Breast epithelium (tissue), 4 donors: Measurements from ENCODE around the gene MYO1H. TPM values are rescaled to one million over a fixed set of nuclear protein-coding genes. Genes with fewer than 3 reads are reported as not detected.

Experiments used
- DNase-seq, 2 donors: peaks; one replicate each; pipeline ENCODE4 v3.0.0-alpha.2; 2019; ENCODE audit warnings: low spot score in 2 of 2
- H3K27ac ChIP-seq, 2 donors: fragments of 200-600 bp; sonication (generic) in 1 of 2; one replicate each; pipeline ENCODE4 v1.5.1; 2016 to 2019; ENCODE audit warnings: mild to moderate bottlenecking in 1 of 2
- H3K27me3 ChIP-seq, 2 donors: fragments of 200-600 bp; sonication (generic) in 1 of 2; one replicate each; pipeline versions ENCODE4 v1.5.1 to v1.6.0; 2017 to 2019; ENCODE audit warnings: control low read depth in 1 of 2, mild to moderate bottlenecking in 1 of 2
- H3K36me3 ChIP-seq: fragments of 200-600 bp; one replicate; pipeline ENCODE4 v1.5.1; 2019
- H3K4me1 ChIP-seq, 2 donors: fragments of 200-600 bp; sonication (generic); one replicate each; pipeline ENCODE4 v1.5.1; 2016 to 2019; ENCODE audit warnings: control low read depth in 1 of 2
- H3K4me3 ChIP-seq, 3 donors: fragments of 200-600 bp; sonication (generic); 1 replicate in 2 of 3; 2 replicates in 1 of 3; pipeline ENCODE4 v1.5.1; 2016 to 2019; ENCODE audit warnings: mild to moderate bottlenecking in 3 of 3, moderate library complexity in 2 of 3
- H3K9me3 ChIP-seq, 2 donors: fragments of 200-600 bp; sonication (generic) in 1 of 2; one replicate each; pipeline ENCODE4 v1.5.1; 2016 to 2019; ENCODE audit warnings: control low read depth in 1 of 2
- CTCF ChIP-seq, 3 donors: fragments of 450-650 bp; IDR thresholded peaks; one replicate each; pipeline ENCODE4 v1.5.1; 2016 to 2017; ENCODE audit warnings: antibody characterized with exemption in 3 of 3, mild to moderate bottlenecking in 3 of 3, moderate library complexity in 3 of 3
- POLR2A ChIP-seq: fragments of 450-650 bp; IDR thresholded peaks from one replicate; pipeline ENCODE4 v1.6.1; 2016; ENCODE audit warnings: antibody characterized with exemption, mild to moderate bottlenecking, moderate library complexity
- POLR2AphosphoS5 ChIP-seq, 3 donors: sonication (generic); formaldehyde crosslinking; IDR thresholded peaks; one replicate each; pipeline ENCODE4 v1.6.1; 2017; ENCODE audit warnings: antibody characterized with exemption in 3 of 3
- intact Hi-C: fragments of 100-400 bp; cut with DNase I; formaldehyde crosslinking; loops from one replicate; pipeline ENCODE4 v1.15.1; 2023; ENCODE audit warnings: low total_unique reads
- total RNA-seq, 3 donors: library from RNA; depleted of rRNA; stranded (reverse); fragments of >200 nt; gene quantifications; one replicate each; pipeline ENCODE4 v1.1.0, GENCODE V29; 2016

The MYO1H gene
- total RNA-seq, 3 donors from 2014 or later, result under 0.01 to 2.0 (median 0.16) TPM

DNA sequence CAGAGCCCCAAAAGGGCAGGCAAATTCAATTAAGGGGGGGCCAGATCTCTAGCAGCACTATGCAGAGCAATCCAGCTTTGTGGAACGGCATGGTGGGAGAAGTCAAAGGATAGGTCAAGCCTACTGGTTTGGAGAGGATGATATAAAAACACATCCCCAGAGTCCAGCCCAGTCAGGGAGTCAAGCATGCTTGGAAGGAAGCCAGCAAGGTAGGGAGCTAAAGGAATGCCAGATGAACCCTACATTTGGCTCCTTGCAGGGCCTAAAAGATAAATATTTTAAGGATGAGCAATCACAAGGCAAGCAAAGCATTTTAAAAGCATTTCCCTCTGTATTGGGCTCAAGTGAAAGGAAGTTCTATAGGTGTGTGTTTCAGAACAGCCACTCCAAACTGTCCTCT is 108.0 kb downstream of the MYO1H start:
- H3K27me3 ChIP-seq, result no peaks in the 10 kb centered on the region
- H3K4me3 ChIP-seq, result no peak overlapping the region
- intact Hi-C loops, result no loop called here
- no peak for TF ChIP-seq POLR2A
- no peak for TF ChIP-seq CTCF (IDR thresholded peaks at IDR 0.05)
- no peak for TF ChIP-seq POLR2AphosphoS5 (IDR thresholded peaks at IDR 0.05)
- H3K4me1 ChIP-seq, result peaks cover 2 to 9% of the 10 kb centered on the region in 2 donors
- H3K27ac ChIP-seq, result peak overlapping the region in 1 of 2 donors; percentile 41
- no peaks in the 10 kb centered on the region for H3K9me3 ChIP-seq
- H3K36me3 ChIP-seq, result no peaks in the 10 kb centered on the region
- no peak for DNase-seq

DNA sequence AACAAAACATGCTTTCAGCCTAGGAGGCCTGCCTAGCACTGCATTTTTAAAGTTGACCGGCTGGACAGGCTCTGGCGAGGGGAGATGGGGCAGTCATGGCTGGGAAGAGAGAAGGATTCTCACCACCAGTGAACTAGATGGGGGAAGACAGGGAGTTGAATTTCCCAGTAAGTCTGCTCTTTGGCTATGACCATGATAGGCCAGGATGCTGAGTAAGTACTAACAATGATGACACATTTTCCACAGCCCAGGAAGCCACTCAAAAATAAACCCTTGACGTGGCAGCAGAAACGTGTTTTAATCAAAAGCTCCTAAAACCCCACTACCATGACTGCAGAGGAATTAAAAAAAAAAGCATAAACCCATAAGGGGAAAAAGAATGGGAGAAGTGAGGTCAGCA is 110.4 kb downstream of the MYO1H start:
- peak overlapping the region; percentile 97 to 100 for H3K27ac ChIP-seq
- intact Hi-C loops, result no loop called here

DNA sequence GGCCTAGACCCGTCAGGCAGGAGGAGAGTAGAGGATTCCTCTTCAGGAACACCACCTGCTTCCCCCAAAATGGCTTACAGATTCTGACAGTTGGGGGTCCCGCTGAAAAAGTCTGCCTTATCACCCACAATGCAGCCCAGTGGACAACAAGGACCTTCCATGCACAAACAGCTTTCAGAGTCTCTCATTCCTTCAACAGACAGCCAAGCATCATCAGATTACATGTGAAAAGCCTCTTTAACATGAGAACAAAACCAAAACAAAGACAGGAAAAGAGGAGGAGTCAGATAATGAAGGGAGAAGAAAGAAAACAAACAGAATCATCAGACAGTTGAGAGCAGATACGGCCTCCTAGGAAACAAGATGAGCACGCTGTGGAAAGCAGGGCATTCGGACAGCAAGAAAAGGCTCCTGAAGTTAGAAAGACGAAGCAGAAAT is 111.1 kb downstream of the MYO1H start:
- Histone ChIP-seq H3K36me3 (no peaks in the 10 kb centered on the region), H3K9me3 (no peaks in the 10 kb centered on the region), H3K27ac (peak overlapping the region; percentile 97 to 100), H3K27me3 (no peaks in the 10 kb centered on the region), H3K4me3 (no peak overlapping the region), H3K4me1 (peaks cover 24 to 33% of the 10 kb centered on the region in 2 donors)
- intact Hi-C loops, result no loop called here
- no peak for DNase-seq
- no peak for TF ChIP-seq CTCF (IDR thresholded peaks at IDR 0.05)
- no peak for TF ChIP-seq POLR2A
- no peak for TF ChIP-seq POLR2AphosphoS5 (IDR thresholded peaks at IDR 0.05)

More for the DNA sequence above, 110.4 kb downstream of the MYO1H start:
- Histone ChIP-seq H3K4me1 (peaks cover 19 to 29% of the 10 kb centered on the region in 2 donors), H3K27me3 (no peaks in the 10 kb centered on the region), H3K4me3 (no peak overlapping the region), H3K36me3 (no peaks in the 10 kb centered on the region), H3K9me3 (no peaks in the 10 kb centered on the region)
- TF ChIP-seq POLR2A (no peak), POLR2AphosphoS5 (IDR thresholded peaks at IDR 0.05) (no peak), CTCF (IDR thresholded peaks at IDR 0.05) (no peak)
- no peak for DNase-seq

GRCh38 chr12:109459247-109459646 is 111.5 kb downstream of the MYO1H start:
- DNase-seq, result no peak
- H3K27me3 ChIP-seq, result no peaks in the 10 kb centered on the region
- H3K9me3 ChIP-seq, result no peaks in the 10 kb centered on the region
- H3K4me3 ChIP-seq, result no peak overlapping the region
- H3K4me1 ChIP-seq, result peaks cover 28 to 38% of the 10 kb centered on the region in 2 donors
- TF ChIP-seq POLR2AphosphoS5 (IDR thresholded peaks at IDR 0.05) (no peak), CTCF (IDR thresholded peaks at IDR 0.05) (no peak), POLR2A (no peak)
- H3K27ac ChIP-seq, result peak overlapping the region; percentile 97 to 100
- intact Hi-C loops, result no loop called here
- H3K36me3 ChIP-seq, result no peaks in the 10 kb centered on the region

DNA sequence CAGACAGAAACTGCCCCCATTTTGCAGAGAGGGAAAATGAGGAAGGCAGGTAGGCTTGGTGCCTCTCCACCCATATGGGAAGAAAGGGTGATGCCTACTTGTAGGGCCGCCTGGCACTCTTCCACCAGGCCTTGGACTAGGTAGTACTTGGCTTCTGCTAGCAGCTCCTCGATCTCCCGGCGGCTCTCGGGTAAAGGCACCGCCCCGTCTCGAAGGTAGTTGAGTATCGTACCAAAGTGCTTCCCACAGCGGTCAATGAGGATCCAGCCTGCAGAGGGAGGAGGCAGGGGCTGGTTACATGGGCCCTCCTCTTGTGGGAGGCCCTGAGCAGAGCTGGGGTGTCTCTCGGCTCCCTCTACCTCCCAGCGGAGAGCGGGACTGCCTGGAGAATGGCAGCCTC is 112.8 kb downstream of the MYO1H start:
- intact Hi-C loops, result no loop called here
- no peak overlapping the region for H3K4me3 ChIP-seq
- no peaks in the 10 kb centered on the region for H3K36me3 ChIP-seq
- peaks cover 30 to 45% of the 10 kb centered on the region in 2 donors for H3K4me1 ChIP-seq
- no peaks in the 10 kb centered on the region for H3K9me3 ChIP-seq
- DNase-seq, result no peak
- no peaks in the 10 kb centered on the region for H3K27me3 ChIP-seq
- no peak for TF ChIP-seq POLR2A
- TF ChIP-seq POLR2AphosphoS5 (IDR thresholded peaks at IDR 0.05), result no peak
- no peak for TF ChIP-seq CTCF (IDR thresholded peaks at IDR 0.05)
- H3K27ac ChIP-seq, result peak overlapping the region; percentile 97 to 100
